MM.1S (cell line): Measurements from ENCODE around the gene CDC40.

Experiments
- DNase-seq: peaks from one replicate; pipeline ENCODE4 v3.0.0-alpha.2; 2015
- H2AFZ ChIP-seq: fragments of 300-600 bp; sonication (generic); 2 replicates; pipeline ENCODE4 v1.6.0; 2016; ENCODE audit warnings: antibody characterized with exemption, low read length
- H3F3A ChIP-seq: fragments of 300-600 bp; sonication (generic); 2 replicates; pipeline ENCODE4 v1.6.1; 2016; ENCODE audit warnings: mild to moderate bottlenecking, antibody characterized with exemption, low read length, moderate library complexity, mixed read lengths; ENCODE audit not compliant: insufficient read depth
- H3K27ac ChIP-seq: fragments of 300-600 bp; sonication (generic); 2 replicates; pipeline ENCODE4 v1.5.1; 2016; ENCODE audit warnings: mild to moderate bottlenecking, low read length
- H3K27me3 ChIP-seq: fragments of 300-600 bp; sonication (generic); replicated peaks from 2 replicates; pipeline ENCODE4 v1.6.0; 2016; ENCODE audit warnings: low read length; ENCODE audit not compliant: insufficient read depth
- H3K36me3 ChIP-seq: fragments of 300-600 bp; sonication (generic); replicated peaks from 2 replicates; pipeline ENCODE4 v1.6.1; 2016; ENCODE audit warnings: mild to moderate bottlenecking, low read length, mixed read lengths; ENCODE audit not compliant: insufficient read depth
- H3K4me1 ChIP-seq: fragments of 300-600 bp; sonication (generic); 2 replicates; pipeline ENCODE4 v1.6.1; 2016; ENCODE audit warnings: low read length, mixed read lengths
- H3K4me2 ChIP-seq: fragments of 300-600 bp; sonication (generic); 2 replicates; pipeline ENCODE4 v1.6.0; 2016; ENCODE audit warnings: low read depth, low read length
- H3K4me3 ChIP-seq: fragments of 300-600 bp; sonication (generic); 2 replicates; pipeline ENCODE4 v1.5.1; 2016; ENCODE audit warnings: low read length, mixed read lengths
- H3K79me2 ChIP-seq: fragments of 300-600 bp; sonication (generic); 2 replicates; pipeline ENCODE4 v1.6.1; 2016; ENCODE audit warnings: mixed run types, low read length, mixed read lengths
- H3K9ac ChIP-seq: fragments of 300-600 bp; sonication (generic); 2 replicates; pipeline ENCODE4 v1.6.1; 2016; ENCODE audit warnings: low read length, mixed read lengths
- H3K9me2 ChIP-seq: fragments of 300-600 bp; sonication (generic); replicated peaks from 2 replicates; pipeline ENCODE4 v1.6.1; 2016; ENCODE audit warnings: mild to moderate bottlenecking, low read length, mixed read lengths; ENCODE audit not compliant: insufficient read depth
- H3K9me3 ChIP-seq: fragments of 300-600 bp; sonication (generic); replicated peaks from 2 replicates; pipeline ENCODE4 v1.6.1; 2016; ENCODE audit warnings: mild to moderate bottlenecking, low read length, mixed read lengths; ENCODE audit not compliant: insufficient read depth
- H4K20me1 ChIP-seq: fragments of 300-600 bp; sonication (generic); 2 replicates; pipeline ENCODE4 v1.6.1; 2016; ENCODE audit warnings: mild to moderate bottlenecking, low read length, moderate library complexity, mixed read lengths; ENCODE audit not compliant: insufficient read depth
- CTCF ChIP-seq: fragments of 300-600 bp; sonication (generic); IDR thresholded peaks from 2 replicates; pipeline ENCODE4 v1.5.1; 2016; ENCODE audit warnings: antibody characterized with exemption, low read length, mixed read lengths
- EZH2 ChIP-seq: fragments of 300-600 bp; sonication (generic); optimal IDR thresholded peaks from 2 replicates; pipeline ENCODE3; 2017; ENCODE audit warnings: low read depth, mild to moderate bottlenecking, antibody characterized with exemption, low read length, mixed read lengths
- EZH2phosphoT487 ChIP-seq: fragments of 300-600 bp; sonication (generic); IDR thresholded peaks from 2 replicates; pipeline ENCODE4 v1.6.1; 2018; ENCODE audit warnings: antibody characterized with exemption, low read length

Gene CDC40

GRCh38 chr6:110214338-110214737 is 34.1 kb downstream of the CDC40 start:
- no peaks in the 10 kb centered on the region for H3K4me1 ChIP-seq
- no peaks in the 10 kb centered on the region for H3F3A ChIP-seq
- no peaks in the 10 kb centered on the region for H4K20me1 ChIP-seq
- DNase-seq = no peak
- H3K36me3 ChIP-seq = no peaks in the 10 kb centered on the region; the same call in 1 of the 2 replicates
- no peak overlapping the region for H3K27ac ChIP-seq
- no peak overlapping the region for H2AFZ ChIP-seq
- H3K27me3 ChIP-seq = no peaks in the 10 kb centered on the region
- H3K9me3 ChIP-seq = no peaks in the 10 kb centered on the region
- H3K4me3 ChIP-seq = no peak overlapping the region
- TF ChIP-seq EZH2phosphoT487 (no peak), CTCF (no peak), EZH2 (no peak)
- H3K9me2 ChIP-seq = no peaks in the 10 kb centered on the region
- no peak overlapping the region for H3K9ac ChIP-seq
- H3K4me2 ChIP-seq = no peak overlapping the region
- no peaks in the 10 kb centered on the region for H3K79me2 ChIP-seq

- DNase-seq = no peak
- TF ChIP-seq EZH2 = no peak
- TF ChIP-seq EZH2phosphoT487 = no peak
- TF ChIP-seq CTCF = no peak
- no peaks in the 10 kb centered on the region for H3F3A ChIP-seq
- no peaks in the 10 kb centered on the region for H3K27me3 ChIP-seq
- no peak overlapping the region for H2AFZ ChIP-seq
- peaks cover 5% of the 10 kb centered on the region for H3K36me3 ChIP-seq
- no peak overlapping the region for H3K27ac ChIP-seq
- no peak overlapping the region for H3K4me2 ChIP-seq
- no peak overlapping the region for H3K9ac ChIP-seq
- H3K4me3 ChIP-seq = no peak overlapping the region
- no peaks in the 10 kb centered on the region for H3K9me3 ChIP-seq
- H4K20me1 ChIP-seq = no peaks in the 10 kb centered on the region
- H3K4me1 ChIP-seq = no peaks in the 10 kb centered on the region
- H3K79me2 ChIP-seq = no peaks in the 10 kb centered on the region
- no peaks in the 10 kb centered on the region for H3K9me2 ChIP-seq
These were observed 35.9 kb downstream of the CDC40 start for GRCh38 chr6:110216140-110216539.

GRCh38 chr6:110217266-110217665 is 37.0 kb downstream of the CDC40 start:
- Histone ChIP-seq H3K9me2 (no peaks in the 10 kb centered on the region), H3K9me3 (no peaks in the 10 kb centered on the region), H3F3A (no peaks in the 10 kb centered on the region), H3K4me3 (no peak overlapping the region), H3K4me1 (no peaks in the 10 kb centered on the region), H3K79me2 (no peaks in the 10 kb centered on the region), H3K4me2 (no peak overlapping the region), H3K36me3 (peaks cover 5% of the 10 kb centered on the region), H3K27ac (no peak overlapping the region), H3K27me3 (no peaks in the 10 kb centered on the region), H4K20me1 (no peaks in the 10 kb centered on the region), H2AFZ (no peak overlapping the region), H3K9ac (no peak overlapping the region)
- DNase-seq = no peak
- TF ChIP-seq CTCF (no peak), EZH2 (no peak), EZH2phosphoT487 (no peak)
